ENCODE results near the gene SMIM24.
A peak's percentile ranks its signal among the peaks of the same experiment; 100 is the strongest.
"Not testable (repeated sequence)": the region's sequence is repeated elsewhere in the genome, so short reads cannot be mapped to it uniquely, and the experiment has no call there.

The SMIM24 gene

GRCh38 chr19:3440082-3440481 lies 40.2 kb downstream of the SMIM24 start:
- no peak overlapping the region for H3K4me3 ChIP-seq (ENCODE audit: low read depth, low read length)

GRCh38 chr19:3434630-3435553 lies 45.4 kb downstream of the SMIM24 start:
- peak overlapping the region; percentile 81 for H3K4me3 ChIP-seq (ENCODE audit: low read depth, low read length)

- no peak overlapping the region for H3K4me3 ChIP-seq (ENCODE audit: low read depth, low read length)
These were observed 46.4 kb downstream of the SMIM24 start for GRCh38 chr19:3433805-3434540.

GRCh38 chr19:3433313-3433712 lies 47.0 kb downstream of the SMIM24 start:
- H3K4me3 ChIP-seq (ENCODE audit: low read depth, low read length) = no peak overlapping the region

GRCh38 chr19:3431760-3432397 lies 48.4 kb downstream of the SMIM24 start:
- H3K4me3 ChIP-seq (ENCODE audit: low read depth, low read length) = no peak overlapping the region

- H3K4me3 ChIP-seq (ENCODE audit: low read depth, low read length) = not testable (repeated sequence)
These were observed 50.0 kb downstream of the SMIM24 start for GRCh38 chr19:3430366-3430680.

- no peak overlapping the region for H3K4me3 ChIP-seq (ENCODE audit: low read depth, low read length)
These were observed 53.9 kb downstream of the SMIM24 start for GRCh38 chr19:3426433-3426832.
